Measurements from ENCODE around the gene TEX9.

Gene TEX9

GRCh38 chr15:56361987-56362386, 3.2 kb upstream of the TEX9 start:
- ATAC-seq, result no peak
- TF ChIP-seq ARNTL (CRISPR knock-in tag; IDR thresholded peaks at IDR 0.05; ENCODE audit: borderline replicate concordance, low read depth) (no peak), TSHZ2 (CRISPR knock-in tag; IDR thresholded peaks at IDR 0.05) (no peak), TOX (CRISPR knock-in tag; IDR thresholded peaks at IDR 0.05; ENCODE audit: borderline replicate concordance) (no peak), RARB (CRISPR knock-in tag; IDR thresholded peaks at IDR 0.05) (no peak), ZNF8 (CRISPR knock-in tag; IDR thresholded peaks at IDR 0.05) (no peak), ZNF70 (CRISPR knock-in tag; IDR thresholded peaks at IDR 0.05) (no peak), CSRNP3 (CRISPR knock-in tag; IDR thresholded peaks at IDR 0.05) (no peak), CSDC2 (CRISPR knock-in tag; IDR thresholded peaks at IDR 0.05) (no peak), ESRRG (CRISPR knock-in tag; IDR thresholded peaks at IDR 0.05) (no peak), OSR1 (CRISPR knock-in tag; IDR thresholded peaks at IDR 0.05) (no peak), POU6F1 (CRISPR knock-in tag; IDR thresholded peaks at IDR 0.05; ENCODE audit: borderline replicate concordance, low read depth) (no peak), GLIS3 (CRISPR knock-in tag; IDR thresholded peaks at IDR 0.05) (no peak), ZFP30 (CRISPR knock-in tag; IDR thresholded peaks at IDR 0.05) (no peak), BACH2 (CRISPR knock-in tag; IDR thresholded peaks at IDR 0.05; ENCODE audit: borderline replicate concordance) (no peak), ZC3H10 (CRISPR knock-in tag; IDR thresholded peaks at IDR 0.05) (no peak), PPARA (CRISPR knock-in tag; IDR thresholded peaks at IDR 0.05; ENCODE audit: borderline replicate concordance) (no peak), ZNF565 (CRISPR knock-in tag; conservative IDR thresholded peaks at IDR 0.05; ENCODE audit: low read depth) (no peak), TCF4 (CRISPR knock-in tag; IDR thresholded peaks at IDR 0.05; ENCODE audit: borderline replicate concordance) (no peak), ISL1 (CRISPR knock-in tag; IDR thresholded peaks at IDR 0.05) (no peak), ZFP3 (CRISPR knock-in tag; IDR thresholded peaks at IDR 0.05) (no peak)

- ATAC-seq, result peak; percentile 17
- no peak for TF ChIP-seq ISL1 (CRISPR knock-in tag; IDR thresholded peaks at IDR 0.05)
Measured at GRCh38 chr15:56366211-56366610, 985 bp downstream of the TEX9 start.

GRCh38 chr15:56367156-56367555, 1.9 kb downstream of the TEX9 start:
- no peak for TF ChIP-seq ZNF8 (CRISPR knock-in tag; IDR thresholded peaks at IDR 0.05)
- no peak for TF ChIP-seq ISL1 (CRISPR knock-in tag; IDR thresholded peaks at IDR 0.05)
- no peak for TF ChIP-seq ZC3H10 (CRISPR knock-in tag; IDR thresholded peaks at IDR 0.05)
- no peak for TF ChIP-seq ZNF565 (CRISPR knock-in tag; conservative IDR thresholded peaks at IDR 0.05; ENCODE audit: low read depth)
- TF ChIP-seq CSDC2 (CRISPR knock-in tag; IDR thresholded peaks at IDR 0.05), result no peak
- TF ChIP-seq CSRNP3 (CRISPR knock-in tag; IDR thresholded peaks at IDR 0.05), result no peak
- no peak for TF ChIP-seq SNAI2 (CRISPR knock-in tag; IDR thresholded peaks at IDR 0.05)
- no peak for TF ChIP-seq TSHZ2 (CRISPR knock-in tag; IDR thresholded peaks at IDR 0.05)
- no peak for TF ChIP-seq GLIS3 (CRISPR knock-in tag; IDR thresholded peaks at IDR 0.05)
- TF ChIP-seq TOX (CRISPR knock-in tag; IDR thresholded peaks at IDR 0.05; ENCODE audit: borderline replicate concordance), result no peak
- TF ChIP-seq OSR1 (CRISPR knock-in tag; IDR thresholded peaks at IDR 0.05), result no peak
- TF ChIP-seq CREB5 (CRISPR knock-in tag; IDR thresholded peaks at IDR 0.05; ENCODE audit: low read depth), result no peak
- TF ChIP-seq ESRRG (CRISPR knock-in tag; IDR thresholded peaks at IDR 0.05), result no peak
- TF ChIP-seq BACH2 (CRISPR knock-in tag; IDR thresholded peaks at IDR 0.05; ENCODE audit: borderline replicate concordance), result no peak
- no peak for TF ChIP-seq ZFP3 (CRISPR knock-in tag; IDR thresholded peaks at IDR 0.05)
- no peak for TF ChIP-seq ZFP30 (CRISPR knock-in tag; IDR thresholded peaks at IDR 0.05)
- ATAC-seq, result no peak
